Testis (tissue), 2 donors: ENCODE data around the gene IVL.

Experiments
- CTCF ChIP-seq, 3 experiments: fragments of 450-650 bp in 2 of 3; fragments of 200-600 bp in 1 of 3; sonication (generic) in 1 of 3; IDR thresholded peaks; one replicate each; pipeline ENCODE4 v1.5.1; 2016 to 2019; ENCODE audit warnings: antibody characterized with exemption in 3 of 3, mild to moderate bottlenecking in 2 of 3, moderate library complexity in 1 of 3
- POLR2A ChIP-seq: fragments of 450-650 bp; IDR thresholded peaks from one replicate; pipeline ENCODE4 v1.6.1; 2017; ENCODE audit warnings: antibody characterized with exemption, mild to moderate bottlenecking, moderate library complexity

- TF ChIP-seq CTCF (IDR thresholded peaks at IDR 0.05) (peak in 2 of 3 experiments; percentile 46 to 58), POLR2A (no peak)
Observed at GRCh38 chr1:152870831-152871730, 37.3 kb upstream of the IVL start.
